ENCODE measurements around the gene PLA2G4B. TPM values are rescaled to one million over a fixed set of nuclear protein-coding genes. Genes with fewer than 3 reads are reported as not detected.

PLA2G4B gene
- total and polyA plus RNA-seq, 4 donors, result 5.7 to 13.0 (median 10.6) TPM

GRCh38 chr15:41822471-41822870 lies 16.2 kb upstream of the PLA2G4B start:
- Histone ChIP-seq H3K36me3 (ENCODE audit: control insufficient read depth in 4 of 4, insufficient read depth in 4 of 4, low read length in 4 of 4) (peaks cover 3 to 67% (median 26%) of the 10 kb centered on the region in 4 donors), H3K4me1 (ENCODE audit: control insufficient read depth in 5 of 5, insufficient read depth in 5 of 5, low read length in 5 of 5) (peaks cover 0 to 3% (median 0%) of the 10 kb centered on the region in 5 donors), H3K9me3 (ENCODE audit: control insufficient read depth in 4 of 4, insufficient read depth in 3 of 4, low read length in 3 of 4) (no peaks in the 10 kb centered on the region), H3K9ac (ENCODE audit: insufficient read depth in 1 of 2, low read length in 2 of 2) (no peak overlapping the region), H3K27me3 (ENCODE audit: control insufficient read depth in 3 of 3, insufficient read depth in 3 of 3, low read length in 2 of 3) (no peaks in the 10 kb centered on the region), H3K4me3 (no peak overlapping the region), H3K27ac (ENCODE audit: low read depth in 1 of 2, low read length in 1 of 2) (no peak overlapping the region)
- ATAC-seq (ENCODE audit: insufficient read depth, low FRiP score), result no peak
- no peak for DNase-seq
- no peak for TF ChIP-seq CTCF (IDR thresholded peaks at IDR 0.05; ENCODE audit: control extremely low read depth, extremely low read depth)
- WGBS, 2 donors, result 93% methylated on average over 6 of the region's 6 CpGs

GRCh38 chr15:41822957-41823356 lies 15.7 kb upstream of the PLA2G4B start:
- peaks cover under 1 to 62% (median 24%) of the 10 kb centered on the region in 4 donors for H3K36me3 ChIP-seq (ENCODE audit: control insufficient read depth in 4 of 4, insufficient read depth in 4 of 4, low read length in 4 of 4)

GRCh38 chr15:41823502-41823901 lies 15.1 kb upstream of the PLA2G4B start:
- no peaks in the 10 kb centered on the region for H3K27me3 ChIP-seq (ENCODE audit: control insufficient read depth in 3 of 3, insufficient read depth in 3 of 3, low read length in 2 of 3)
- no peak overlapping the region for H3K27ac ChIP-seq (ENCODE audit: low read depth in 1 of 2, low read length in 1 of 2)
- TF ChIP-seq CTCF (IDR thresholded peaks at IDR 0.05; ENCODE audit: control extremely low read depth, extremely low read depth), result no peak
- H3K4me3 ChIP-seq, result no peak overlapping the region
- no peaks in the 10 kb centered on the region for H3K9me3 ChIP-seq (ENCODE audit: control insufficient read depth in 4 of 4, insufficient read depth in 3 of 4, low read length in 3 of 4)
- WGBS, 2 donors, result 87 to 95% methylated on average over 11 of the region's 11 CpGs
- DNase-seq (no peak), ATAC-seq (ENCODE audit: insufficient read depth, low FRiP score) (no peak)
- H3K9ac ChIP-seq (ENCODE audit: insufficient read depth in 1 of 2, low read length in 2 of 2), result no peak overlapping the region
- peaks cover 0 to 5% (median 0%) of the 10 kb centered on the region in 5 donors for H3K4me1 ChIP-seq (ENCODE audit: control insufficient read depth in 5 of 5, insufficient read depth in 5 of 5, low read length in 5 of 5)
- peaks cover 0 to 57% (median 18%) of the 10 kb centered on the region in 4 donors for H3K36me3 ChIP-seq (ENCODE audit: control insufficient read depth in 4 of 4, insufficient read depth in 4 of 4, low read length in 4 of 4)

More at GRCh38 chr15:41822957-41823356, 15.7 kb upstream of the PLA2G4B start:
- ATAC-seq (ENCODE audit: insufficient read depth, low FRiP score) (no peak), DNase-seq (no peak)
- Histone ChIP-seq H3K4me3 (no peak overlapping the region), H3K27ac (ENCODE audit: low read depth in 1 of 2, low read length in 1 of 2) (no peak overlapping the region), H3K9ac (ENCODE audit: insufficient read depth in 1 of 2, low read length in 2 of 2) (no peak overlapping the region), H3K4me1 (ENCODE audit: control insufficient read depth in 5 of 5, insufficient read depth in 5 of 5, low read length in 5 of 5) (peaks cover 0 to 5% (median 0%) of the 10 kb centered on the region in 5 donors), H3K9me3 (ENCODE audit: control insufficient read depth in 4 of 4, insufficient read depth in 3 of 4, low read length in 3 of 4) (no peaks in the 10 kb centered on the region), H3K27me3 (ENCODE audit: control insufficient read depth in 3 of 3, insufficient read depth in 3 of 3, low read length in 2 of 3) (no peaks in the 10 kb centered on the region)
- TF ChIP-seq CTCF (IDR thresholded peaks at IDR 0.05; ENCODE audit: control extremely low read depth, extremely low read depth), result no peak
- WGBS, 2 donors, result 93 to 98% methylated on average over 6 of the region's 6 CpGs

Data from lung (tissue), 12 donors.